ENCODE data around the gene STRC.
"Not testable (repeated sequence)": the region's sequence is repeated elsewhere in the genome, so short reads cannot be mapped to it uniquely, and the experiment has no call there.

STRC gene

DNA sequence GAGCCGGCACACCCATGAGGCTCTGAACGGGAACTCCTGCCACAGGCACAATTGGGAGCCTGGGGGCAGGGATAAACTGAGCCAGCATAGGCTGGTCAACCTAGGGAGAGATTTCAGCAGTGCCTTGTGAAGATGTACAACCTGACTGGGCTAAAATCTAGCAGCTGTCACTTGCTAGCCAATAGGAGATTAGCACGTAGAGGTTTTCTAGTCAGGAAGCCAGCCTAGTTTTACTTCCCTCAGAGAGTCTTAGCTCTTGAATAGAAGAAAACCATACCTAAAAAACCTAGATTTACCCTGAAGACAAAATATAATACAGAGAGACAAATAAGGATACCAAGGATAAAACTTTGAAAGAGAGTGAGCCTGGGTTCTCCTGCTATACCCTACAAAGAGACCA is 55.8 kb downstream of the STRC start:
- not testable (repeated sequence) for DNase-seq

DNA sequence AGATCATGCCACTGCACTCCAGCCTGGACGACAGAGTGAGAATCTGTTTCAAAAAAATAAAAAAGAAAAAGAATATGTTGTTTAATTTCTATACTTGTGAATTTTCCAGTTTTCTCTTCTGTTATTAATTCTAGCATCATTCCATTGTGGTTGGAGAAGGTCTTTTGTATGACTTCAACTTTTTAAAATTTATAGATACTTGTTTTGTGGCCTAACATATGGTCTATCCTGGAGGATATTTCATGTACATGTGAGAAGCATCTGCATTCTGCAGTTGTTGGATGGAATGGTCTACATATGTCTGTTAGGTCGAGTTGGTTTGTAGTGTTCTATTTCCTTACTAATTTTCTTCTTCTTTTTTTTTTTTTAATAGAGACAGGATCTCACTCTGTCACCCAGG is 65.6 kb downstream of the STRC start:
- DNase-seq, result no peak

DNA sequence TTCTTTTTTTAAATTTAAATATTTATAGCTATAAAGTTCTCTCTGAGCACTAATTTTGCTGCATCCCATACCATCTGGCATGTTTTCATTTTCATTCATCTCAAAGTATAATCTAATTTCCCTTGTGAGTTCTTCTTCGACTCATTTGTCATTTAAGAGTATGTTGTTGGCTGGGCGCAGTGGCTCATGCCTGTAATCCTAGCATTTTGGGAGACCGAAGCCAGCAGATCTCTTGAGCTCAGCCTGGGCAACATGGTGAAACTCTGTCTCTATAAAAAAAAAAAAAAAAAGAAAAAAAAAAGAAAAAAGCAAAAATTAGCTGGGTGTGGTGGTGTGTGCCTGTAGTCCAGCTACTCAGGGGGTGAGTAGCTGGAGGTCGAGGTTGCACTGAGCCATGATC is 66.3 kb downstream of the STRC start:
- no peak for DNase-seq

GRCh38 chr15:43550527-43551363 is 67.9 kb downstream of the STRC start:
- DNase-seq, result no peak

All from kidney glomerular epithelial cell (primary cell).